ENCODE measurements around the gene CLCF1. TPM values are rescaled to one million over a fixed set of nuclear protein-coding genes. Genes with fewer than 3 reads are reported as not detected.
"Not testable (repeated sequence)": the region's sequence is repeated elsewhere in the genome, so short reads cannot be mapped to it uniquely, and the experiment has no call there.

CLCF1 gene
- total RNA-seq, 2 donors from 2014 or later = 1.7 to 4.0 TPM

DNA sequence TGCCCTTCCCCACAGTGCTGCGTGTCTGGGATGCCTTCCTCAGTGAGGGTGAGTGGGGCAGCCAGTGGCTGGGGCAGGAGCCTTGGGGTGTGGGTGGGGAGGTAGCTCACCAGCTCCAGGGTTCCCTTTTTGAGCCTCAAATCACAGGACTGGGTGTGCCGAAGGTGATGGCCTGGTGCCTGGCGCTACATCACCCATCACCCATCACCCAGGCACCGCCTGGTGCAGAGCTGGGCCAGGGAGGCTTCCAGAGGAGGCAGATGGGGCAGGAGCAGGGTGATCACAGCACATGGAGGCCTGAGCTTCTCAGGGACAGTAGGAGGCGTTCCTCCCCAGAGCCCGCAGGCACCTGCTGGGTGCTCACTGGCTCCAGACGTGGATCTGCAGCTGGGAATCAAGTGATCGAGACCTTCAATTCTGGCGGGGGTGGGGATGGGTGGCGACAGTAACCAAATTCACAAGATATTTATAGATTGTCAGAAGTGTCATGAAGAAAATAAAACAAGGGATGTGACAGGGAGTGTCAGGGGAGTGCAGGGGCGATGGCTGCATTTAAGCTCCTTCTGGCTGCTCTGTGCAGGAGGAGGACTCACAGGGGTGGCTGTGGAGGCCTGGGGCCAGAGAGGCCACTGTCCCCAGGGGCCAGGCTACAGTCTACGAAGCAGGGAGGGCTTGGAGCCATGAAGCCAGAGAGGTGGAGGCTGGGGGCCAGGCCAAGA is 33.7 kb upstream of the CLCF1 start:
- no peaks in the 10 kb centered on the region for H3K36me3 ChIP-seq
- H3K9me3 ChIP-seq = no peaks in the 10 kb centered on the region
- H3K4me1 ChIP-seq = no peaks in the 10 kb centered on the region
- no peak overlapping the region for H3K27ac ChIP-seq
- no peak overlapping the region for H3K4me3 ChIP-seq
- no peak for DNase-seq
- peak overlapping the region in 1 of 2 donors; percentile 50 for H3K9ac ChIP-seq (ENCODE audit: low read depth in 2 of 2, low read length in 2 of 2)
- H3K27me3 ChIP-seq = no peaks in the 10 kb centered on the region
- no peak for TF ChIP-seq CTCF (IDR thresholded peaks at IDR 0.05)
- intact Hi-C loops (cut with DNase I) = no loop called here

DNA sequence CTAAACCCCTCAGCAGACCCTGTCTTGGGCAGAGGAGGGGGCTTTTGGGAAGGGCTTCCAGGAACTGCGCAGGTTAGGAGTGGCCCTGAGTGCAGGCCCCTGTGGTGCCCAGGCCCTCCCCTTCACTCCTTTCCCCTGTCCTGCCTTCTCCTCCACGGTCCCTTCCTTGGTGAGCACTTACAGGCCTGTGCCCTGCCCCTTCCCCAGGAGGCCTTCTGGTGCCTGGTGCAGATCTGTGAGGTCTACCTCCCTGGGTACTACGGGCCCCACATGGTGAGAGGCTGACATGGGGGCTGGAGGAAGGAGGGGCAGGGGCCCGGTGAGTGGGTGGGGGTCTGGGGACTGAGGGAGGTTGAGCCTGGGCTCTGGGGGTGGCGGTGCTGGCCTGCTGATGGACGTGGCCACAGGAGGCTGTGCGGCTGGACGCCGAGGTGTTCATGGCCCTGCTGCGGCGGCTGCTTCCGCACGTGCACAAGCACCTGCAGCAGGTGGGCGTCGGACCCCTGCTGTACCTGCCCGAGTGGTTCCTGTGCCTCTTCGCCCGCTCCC is 33.1 kb upstream of the CLCF1 start:
- Histone ChIP-seq H3K9ac (ENCODE audit: low read depth in 2 of 2, low read length in 2 of 2) (peak overlapping the region in 1 of 2 donors; percentile 26), H3K4me3 (no peak overlapping the region), H3K36me3 (no peaks in the 10 kb centered on the region), H3K27ac (no peak overlapping the region), H3K9me3 (no peaks in the 10 kb centered on the region), H3K4me1 (no peaks in the 10 kb centered on the region), H3K27me3 (no peaks in the 10 kb centered on the region)
- TF ChIP-seq CTCF (IDR thresholded peaks at IDR 0.05) = no peak
- no peak for DNase-seq
- intact Hi-C loops (cut with DNase I) = no loop called here

DNA sequence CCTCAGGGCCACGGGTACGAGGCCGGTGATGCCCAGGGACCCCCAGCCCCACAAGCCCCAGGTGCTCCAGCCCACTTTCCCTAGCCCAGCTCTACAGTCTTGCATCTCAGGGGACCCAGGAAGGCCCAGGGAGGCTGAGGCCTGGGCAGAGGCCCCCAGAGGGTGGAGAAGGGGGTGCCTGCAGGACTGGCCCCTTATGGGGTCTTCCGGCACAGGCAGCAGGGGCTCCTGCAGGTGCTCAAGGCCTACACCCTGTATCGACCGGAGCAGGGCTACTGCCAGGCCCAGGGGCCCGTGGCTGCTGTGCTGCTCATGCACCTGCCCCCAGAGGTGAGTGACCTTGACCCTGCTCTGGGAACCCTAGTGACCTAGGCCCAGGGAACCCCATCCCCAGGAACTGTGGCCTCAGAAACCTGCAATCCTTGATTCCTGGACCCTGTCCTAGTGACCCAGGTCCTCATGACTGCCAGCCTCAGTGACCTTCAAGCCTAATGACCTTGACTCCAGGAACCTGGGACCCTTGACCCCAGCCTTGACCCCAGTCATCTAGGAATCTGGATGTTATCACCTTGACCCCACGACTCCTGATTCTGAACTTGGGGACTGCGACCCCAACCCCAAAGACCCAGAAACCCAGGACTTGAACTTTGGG is 32.4 kb upstream of the CLCF1 start:
- H3K27me3 ChIP-seq = no peaks in the 10 kb centered on the region
- H3K9me3 ChIP-seq = no peaks in the 10 kb centered on the region
- no peaks in the 10 kb centered on the region for H3K4me1 ChIP-seq
- no peak for DNase-seq
- peak overlapping the region; percentile 25 for H3K4me3 ChIP-seq
- H3K27ac ChIP-seq = no peak overlapping the region
- H3K36me3 ChIP-seq = no peaks in the 10 kb centered on the region
- no peak for TF ChIP-seq CTCF (IDR thresholded peaks at IDR 0.05)
- H3K9ac ChIP-seq (ENCODE audit: low read depth in 2 of 2, low read length in 2 of 2) = peak overlapping the region; percentile 26 to 35
- intact Hi-C loops (cut with DNase I) = no loop called here

GRCh38 chr11:67405196-67405567 is 31.8 kb upstream of the CLCF1 start:
- TF ChIP-seq CTCF (IDR thresholded peaks at IDR 0.05) = no peak
- Histone ChIP-seq H3K36me3 (no peaks in the 10 kb centered on the region), H3K9ac (ENCODE audit: low read depth in 2 of 2, low read length in 2 of 2) (peak overlapping the region in 1 of 2 donors; percentile 0), H3K4me3 (peak overlapping the region; percentile 25), H3K27me3 (no peaks in the 10 kb centered on the region), H3K9me3 (no peaks in the 10 kb centered on the region), H3K4me1 (peaks cover 3% of the 10 kb centered on the region), H3K27ac (peak overlapping the region; percentile 61)
- DNase-seq = no peak
- intact Hi-C loops (cut with DNase I) = no loop called here

DNA sequence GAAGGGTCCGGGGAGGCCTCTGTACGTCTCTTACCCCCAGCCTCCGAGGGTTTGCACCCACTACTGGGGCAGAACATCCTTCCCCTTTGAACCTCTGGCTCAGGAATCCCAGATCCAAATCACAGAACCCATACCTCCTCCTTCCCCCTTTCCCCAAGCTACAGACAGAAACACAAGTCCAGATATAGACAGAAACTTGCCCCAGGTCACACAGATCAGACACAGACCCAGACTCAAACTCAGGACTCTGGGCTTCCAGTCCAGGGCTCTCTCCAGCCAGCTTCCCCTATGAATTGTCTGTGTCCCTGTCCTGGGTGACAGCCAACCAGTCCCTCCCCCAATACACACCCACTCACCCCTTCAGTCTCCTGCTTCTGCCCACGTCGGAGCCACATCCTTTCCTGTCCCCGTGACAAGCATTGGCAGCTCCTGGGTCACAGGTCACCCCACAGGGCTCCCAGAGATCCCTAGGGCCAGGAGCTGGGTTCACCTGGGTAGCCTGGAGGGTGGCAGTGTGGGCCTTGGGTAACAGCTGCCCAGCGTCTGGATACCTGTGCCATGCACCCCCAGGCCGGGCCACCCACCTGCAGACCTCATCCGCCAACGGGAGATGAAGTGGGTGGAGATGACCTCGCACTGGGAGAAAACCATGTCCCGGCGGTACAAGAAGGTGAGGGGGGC is 31.3 kb upstream of the CLCF1 start:
- no peak for TF ChIP-seq CTCF (IDR thresholded peaks at IDR 0.05)
- DNase-seq = no peak
- no peaks in the 10 kb centered on the region for H3K27me3 ChIP-seq
- peak overlapping the region; percentile 25 for H3K4me3 ChIP-seq
- H3K9ac ChIP-seq (ENCODE audit: low read depth in 2 of 2, low read length in 2 of 2) = peak overlapping the region; percentile 58 to 61
- intact Hi-C loops (cut with DNase I) = no loop called here
- no peaks in the 10 kb centered on the region for H3K36me3 ChIP-seq
- peaks cover 8% of the 10 kb centered on the region for H3K4me1 ChIP-seq
- no peaks in the 10 kb centered on the region for H3K9me3 ChIP-seq
- H3K27ac ChIP-seq = peak overlapping the region; percentile 61

- DNase-seq; intact Hi-C loops (cut with DNase I); H3K27me3 ChIP-seq; H3K9me3 ChIP-seq; H3K9ac ChIP-seq (ENCODE audit: low read depth in 2 of 2, low read length in 2 of 2); H3K36me3 ChIP-seq: not testable (repeated sequence)
- Histone ChIP-seq H3K4me1 (peaks cover 14% of the 10 kb centered on the region), H3K27ac (peak overlapping the region; percentile 61), H3K4me3 (peak overlapping the region; percentile 25)
Measured at GRCh38 chr11:67403085-67403484, 29.7 kb upstream of the CLCF1 start.

DNA sequence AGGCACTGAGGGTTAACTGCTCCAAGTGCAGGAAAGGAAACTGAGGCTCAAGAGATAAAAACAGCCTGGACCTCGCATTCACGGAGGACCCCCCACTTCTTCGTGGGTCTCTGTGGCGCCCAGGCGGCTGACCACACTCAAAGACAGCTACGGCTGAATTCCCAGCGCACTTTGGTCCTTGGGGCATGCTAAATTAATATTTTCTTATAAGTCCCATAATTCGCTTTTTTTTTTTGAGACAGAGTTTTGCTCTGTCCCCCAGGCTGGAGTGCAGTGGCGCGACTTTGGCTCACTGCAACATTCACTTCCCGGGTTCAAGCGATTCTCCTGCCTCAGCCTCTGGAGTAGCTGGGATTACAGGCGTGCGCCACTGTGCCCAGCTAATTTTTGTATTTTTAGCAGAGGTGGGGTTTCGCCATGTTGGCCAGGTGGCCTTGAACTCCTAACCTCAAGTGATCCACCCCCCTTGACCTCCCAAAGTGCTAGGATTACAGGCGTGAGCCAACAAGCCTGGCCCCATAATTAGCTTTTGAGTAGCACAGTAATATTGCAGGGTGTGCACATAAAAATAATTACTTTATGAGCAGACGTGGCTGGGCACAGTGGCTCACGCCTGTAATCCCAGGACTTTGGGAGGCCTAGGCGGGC is 28.9 kb upstream of the CLCF1 start:
- H3K27me3 ChIP-seq; H3K9me3 ChIP-seq; intact Hi-C loops (cut with DNase I); DNase-seq: not testable (repeated sequence)
- H3K4me3 ChIP-seq = peak overlapping the region; percentile 15
- peaks cover 14% of the 10 kb centered on the region for H3K4me1 ChIP-seq
- H3K9ac ChIP-seq (ENCODE audit: low read depth in 2 of 2, low read length in 2 of 2) = peak overlapping the region; percentile 70 to 85
- peak overlapping the region; percentile 92 for H3K27ac ChIP-seq
- H3K36me3 ChIP-seq = peaks cover 16% of the 10 kb centered on the region

Measured in colonic mucosa (tissue), 4 donors.